Stimulated activated CD8-positive, alpha-beta memory T cell treated with anti-CD3 and anti-CD28 coated beads, Interleukin-2, amount 100 ng/mL, for 48 hours (primary cell): ENCODE measurements around the gene BANK1.

ENCODE experiments used
- DNase-seq, 2 donors: peaks; one replicate each; pipeline ENCODE4 v3.0.0-alpha.2; 2020; ENCODE audit warnings: low read depth in 2 of 2

Gene BANK1

GRCh38 chr4:101956068-101956825, 165.7 kb downstream of the BANK1 start:
- DNase-seq = no peak

DNA sequence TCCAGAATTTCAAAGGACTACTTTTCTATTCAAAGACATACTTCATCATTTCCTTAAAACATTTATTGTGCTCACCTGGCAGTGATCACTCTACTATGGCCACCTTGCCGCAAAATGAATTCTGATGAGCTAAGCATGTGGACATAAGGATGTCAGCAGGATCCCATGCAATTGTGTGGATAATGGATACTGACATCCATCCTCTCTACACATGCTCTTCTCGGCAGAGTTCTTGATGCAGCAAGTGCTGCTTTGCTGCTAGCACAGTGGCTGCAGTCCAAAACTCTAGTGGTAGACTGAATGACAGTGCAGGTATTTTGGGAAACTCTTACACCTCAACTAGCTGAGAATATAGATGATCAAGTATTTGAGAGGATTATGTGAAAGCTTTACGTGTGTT, 168.0 kb downstream of the BANK1 start:
- DNase-seq = no peak

DNA sequence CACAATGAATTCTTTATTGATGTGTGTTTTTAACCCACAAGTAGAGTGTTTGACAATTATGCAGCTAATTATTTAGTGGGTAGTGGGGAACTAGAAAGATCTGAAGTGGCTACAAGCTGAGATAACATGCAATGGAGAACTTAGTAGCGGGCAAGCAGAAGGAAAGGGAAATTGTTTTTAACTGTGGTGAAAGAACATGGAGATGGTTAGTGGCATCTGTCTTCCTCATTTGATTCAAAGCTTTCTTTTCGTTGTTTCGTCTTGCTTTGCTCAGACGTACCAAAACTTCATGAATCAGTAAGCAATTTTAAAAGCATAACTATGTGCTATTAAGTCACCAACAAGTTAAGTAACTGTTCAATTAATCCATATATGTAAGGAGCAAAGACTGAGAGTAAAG, 169.9 kb downstream of the BANK1 start:
- DNase-seq = no peak

- no peak for DNase-seq
Observed at GRCh38 chr4:101961144-101961543, 170.6 kb downstream of the BANK1 start.

DNA sequence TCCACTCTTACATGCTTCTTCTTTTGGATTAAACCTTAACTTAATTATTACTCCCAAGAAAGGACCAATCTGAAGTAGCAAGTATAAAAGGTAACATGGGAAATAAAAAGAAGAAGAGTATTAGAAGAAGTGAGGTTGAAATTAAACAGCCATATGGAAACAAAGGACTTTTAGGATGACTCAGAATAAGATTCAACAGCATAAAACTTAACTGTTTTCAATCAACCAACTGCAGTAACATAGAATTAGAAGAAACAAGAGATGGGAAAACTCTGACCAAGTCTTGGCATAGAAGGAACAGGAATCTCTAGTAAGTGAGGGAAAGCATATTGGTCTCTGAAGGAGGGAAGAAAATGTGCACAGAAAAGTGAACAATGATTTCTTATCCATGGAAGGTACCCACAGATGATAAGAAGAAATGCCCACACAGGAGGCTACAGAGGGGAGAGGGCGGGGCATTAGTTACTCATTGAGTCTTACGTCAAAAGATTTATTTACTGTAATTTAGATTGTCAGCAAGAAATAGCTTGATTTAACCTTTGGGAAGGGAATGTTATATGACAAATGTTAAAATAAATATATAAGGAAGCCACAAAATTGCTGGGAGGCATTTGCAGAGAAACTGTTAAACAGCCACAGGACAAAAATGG, 177.3 kb downstream of the BANK1 start:
- DNase-seq = no peak

DNA sequence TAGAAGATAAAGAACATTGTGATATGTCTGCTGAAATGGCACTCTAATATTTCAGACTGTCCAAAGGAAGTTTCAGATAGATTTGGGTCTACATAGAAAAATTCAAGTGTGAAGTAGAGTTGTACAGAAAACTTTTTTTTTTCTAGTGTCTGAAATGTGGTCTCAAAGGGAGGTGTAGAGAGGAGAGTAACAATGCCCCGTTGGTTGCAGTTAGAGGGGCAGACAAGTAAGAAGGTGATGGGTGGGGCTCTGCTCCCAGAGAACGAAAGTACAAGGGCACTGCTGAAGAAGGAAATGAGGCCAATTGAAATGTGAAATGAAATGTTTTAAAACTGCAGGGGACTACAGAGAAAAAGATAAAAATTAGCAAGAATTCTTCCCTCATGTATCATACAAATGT, 177.8 kb downstream of the BANK1 start:
- DNase-seq = no peak

DNA sequence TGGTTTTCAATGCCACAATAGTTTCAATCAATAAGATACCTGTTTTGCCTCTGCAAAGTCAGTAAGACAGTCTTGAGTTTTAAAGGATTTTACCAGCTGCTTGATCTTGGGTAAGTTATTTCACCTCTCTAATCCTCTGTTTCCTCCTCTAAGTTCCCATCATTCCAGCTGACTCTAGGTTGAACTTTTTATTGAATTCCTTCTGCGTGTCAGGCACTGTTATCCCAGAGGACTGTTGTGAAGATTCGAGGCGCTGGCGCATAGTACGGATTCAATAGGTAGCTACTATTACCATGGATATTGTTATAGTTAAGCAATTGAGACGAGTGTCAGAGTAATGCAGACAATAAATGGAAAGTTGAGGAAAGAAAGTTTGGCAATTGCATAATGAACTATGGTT, 179.4 kb downstream of the BANK1 start:
- DNase-seq = no peak

- DNase-seq = no peak
Observed at GRCh38 chr4:101970547-101971155, 180.1 kb downstream of the BANK1 start.

DNA sequence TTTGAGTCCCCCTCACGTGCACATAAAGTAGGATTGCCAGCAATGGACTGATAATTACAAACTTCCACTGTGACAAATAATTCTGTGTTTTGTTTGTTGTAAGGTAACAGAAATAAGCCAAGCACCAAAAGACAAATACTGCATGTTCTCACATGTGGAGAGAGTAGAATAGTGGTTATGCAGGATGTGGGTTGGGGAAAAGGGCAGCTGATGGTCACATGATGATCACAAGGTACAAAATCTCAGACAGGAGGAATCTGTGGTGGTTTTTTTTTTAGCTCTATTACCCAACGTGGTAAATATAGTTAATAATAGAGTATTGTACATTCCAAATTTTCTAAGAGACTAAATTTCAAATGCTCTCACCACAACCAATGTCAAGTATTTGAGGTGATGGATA, 182.3 kb downstream of the BANK1 start:
- DNase-seq = no peak

DNA sequence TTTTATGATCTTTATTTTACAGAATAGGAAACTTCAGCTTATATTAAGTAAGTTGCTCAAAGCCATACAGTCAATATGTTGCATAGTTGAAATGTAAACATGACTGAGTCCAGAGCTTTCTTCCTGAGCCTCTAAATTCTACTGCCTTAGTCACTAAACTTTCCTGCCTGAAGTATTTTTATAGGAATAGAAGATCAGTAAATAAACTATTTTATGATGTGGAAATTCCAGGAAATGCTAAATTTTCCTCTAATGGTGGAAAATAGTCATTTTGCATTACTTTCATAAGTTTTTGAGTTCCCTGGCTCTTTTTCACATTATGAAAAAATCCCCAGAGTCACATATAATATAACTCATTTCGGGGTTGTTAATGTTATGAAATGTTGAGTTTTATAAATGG, 182.8 kb downstream of the BANK1 start:
- DNase-seq = no peak

DNA sequence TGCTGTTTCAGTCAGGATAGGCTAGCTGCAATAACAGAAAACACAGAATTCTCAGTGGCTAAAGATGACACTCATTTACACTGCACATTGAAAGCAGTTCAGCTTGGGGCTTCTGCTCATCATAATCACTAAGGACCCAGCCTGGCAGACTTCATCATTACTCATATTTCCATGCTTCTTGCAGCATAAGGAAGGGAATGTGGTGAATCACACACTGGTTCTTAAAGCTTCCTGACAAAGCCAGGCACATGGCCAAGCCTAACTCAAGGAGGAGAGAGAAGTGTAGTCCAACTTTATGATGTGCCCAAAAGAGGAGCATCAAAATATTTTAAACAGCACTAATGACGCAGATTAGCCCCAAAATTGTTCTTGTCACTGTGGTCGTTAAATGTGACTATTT, 186.5 kb downstream of the BANK1 start:
- DNase-seq = no peak

DNA sequence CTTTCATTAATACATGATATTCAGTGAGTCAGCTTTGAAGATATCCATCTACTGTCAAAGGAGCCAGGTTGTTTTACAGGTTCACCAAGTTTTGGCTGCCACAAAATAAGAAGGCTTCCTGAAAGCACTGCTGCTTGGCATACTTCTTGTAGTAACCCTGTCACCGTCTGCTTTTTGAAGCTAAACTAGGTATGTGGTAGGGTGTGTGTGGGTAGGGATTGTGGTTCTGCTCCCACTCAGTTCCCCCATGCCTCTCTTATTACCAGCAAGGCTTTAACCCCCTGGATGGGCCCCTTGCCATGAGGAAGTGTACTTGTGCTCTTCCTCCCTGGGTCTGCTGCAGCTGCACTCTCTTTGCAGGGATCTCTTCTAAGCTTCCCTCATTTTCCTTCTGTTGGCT, 191.2 kb downstream of the BANK1 start:
- DNase-seq = no peak

- DNase-seq = no peak
Observed at GRCh38 chr4:101983835-101984234, 193.3 kb downstream of the BANK1 start.

- no peak for DNase-seq
Observed at GRCh38 chr4:101987623-101988243, 197.2 kb downstream of the BANK1 start.

GRCh38 chr4:101989551-101989950, 199.0 kb downstream of the BANK1 start:
- no peak for DNase-seq

- no peak for DNase-seq
Observed at GRCh38 chr4:101992446-101992845, 201.9 kb downstream of the BANK1 start.

DNA sequence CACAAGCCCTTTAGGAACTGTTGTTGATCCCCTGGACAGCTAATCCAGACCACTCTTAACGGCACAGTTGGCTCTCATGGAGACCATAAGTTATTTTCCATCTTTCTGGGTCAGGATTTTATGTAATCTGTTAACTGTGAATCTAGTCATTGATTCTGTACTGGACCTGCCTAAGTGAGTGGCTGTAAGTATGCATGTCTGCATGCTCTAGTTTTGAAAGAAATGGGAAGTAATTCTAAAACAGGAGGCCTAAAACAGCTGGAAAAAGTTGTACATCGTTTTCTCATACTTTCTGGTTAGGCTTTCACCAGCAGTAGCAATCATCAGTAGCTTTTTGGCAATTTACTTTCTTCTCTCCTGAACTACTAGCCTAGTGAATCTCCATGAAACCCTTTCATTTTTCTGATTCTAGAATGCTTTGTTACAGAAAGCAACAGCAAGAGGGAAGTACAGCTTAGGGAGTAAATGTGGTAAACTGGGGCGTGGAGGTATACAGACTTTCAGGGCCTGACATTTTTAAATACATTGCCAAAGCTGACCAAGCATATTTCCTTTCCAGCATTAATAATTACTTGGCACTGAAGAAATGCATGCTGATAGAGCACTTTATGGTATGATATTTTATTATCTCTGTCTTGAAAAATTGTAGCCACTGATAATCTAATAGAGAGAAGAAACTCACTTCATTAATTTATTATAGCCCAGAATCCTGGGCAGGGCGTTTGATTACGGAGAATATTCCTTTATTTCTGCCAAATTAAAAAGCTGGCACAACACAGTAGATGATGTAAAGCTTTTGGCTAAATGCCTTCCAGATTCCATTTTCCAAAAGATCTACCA, 202.7 kb downstream of the BANK1 start:
- DNase-seq = no peak

DNA sequence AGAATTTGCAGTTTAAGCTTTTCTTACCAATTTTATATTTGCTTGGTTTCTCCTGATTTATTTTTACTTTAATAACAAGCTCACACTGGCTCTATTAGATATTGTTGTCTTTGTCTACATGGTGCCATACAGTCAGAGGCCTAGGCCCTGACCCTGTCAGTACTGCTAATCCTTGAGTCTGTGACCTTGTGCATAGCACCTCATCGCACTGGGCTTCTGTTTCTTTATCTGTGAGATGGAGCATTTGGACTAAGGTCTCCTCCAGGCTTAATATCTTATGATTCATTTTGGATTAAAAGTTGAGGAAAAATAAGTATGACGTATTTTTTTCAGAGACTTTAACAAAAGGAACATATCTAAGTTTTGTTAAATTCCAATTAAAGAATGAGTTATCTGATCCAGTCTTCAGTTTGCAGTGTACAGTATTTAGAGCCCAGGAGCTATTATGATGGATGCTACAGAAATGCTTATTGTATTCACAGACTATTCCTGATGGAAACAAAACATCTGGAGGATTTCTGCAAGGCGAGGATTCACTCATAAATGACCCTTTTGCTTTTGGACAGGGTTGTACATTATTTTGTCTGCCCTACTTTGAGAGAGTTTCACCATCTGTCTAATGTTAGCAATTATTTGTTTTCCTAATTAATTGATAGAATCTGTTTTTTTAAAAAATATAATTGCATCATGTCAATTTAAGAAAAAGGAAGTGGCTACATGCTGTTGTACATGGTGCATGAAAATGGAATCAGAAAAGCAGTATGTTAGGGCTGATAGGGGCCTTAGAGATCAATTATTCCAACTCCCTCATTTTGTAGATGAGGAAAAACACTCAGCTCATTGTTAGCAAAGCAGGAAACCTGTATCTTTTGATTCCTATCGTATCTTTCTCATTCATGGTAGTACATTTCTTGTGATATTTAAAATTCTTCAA, 203.6 kb downstream of the BANK1 start:
- no peak for DNase-seq

GRCh38 chr4:102007959-102008425, 217.5 kb downstream of the BANK1 start:
- no peak for DNase-seq

DNA sequence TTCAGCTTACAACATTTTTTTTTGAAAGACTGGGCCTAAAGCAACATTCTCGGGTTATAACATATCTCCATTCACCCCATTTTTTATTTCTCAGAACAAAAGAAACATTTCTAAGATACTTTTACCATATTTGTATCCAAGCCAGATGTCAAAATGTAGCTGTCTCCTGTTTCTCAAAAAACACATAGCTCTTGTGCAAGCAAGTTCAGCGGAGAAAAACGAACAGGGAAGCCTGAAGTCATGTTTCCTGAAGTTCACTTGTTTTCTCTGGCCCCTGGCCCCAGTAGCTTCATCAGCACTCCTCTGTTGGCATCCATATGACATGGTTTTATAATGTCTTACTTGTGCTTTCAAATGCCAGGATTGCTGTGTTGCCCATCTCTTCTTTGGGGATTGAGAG, 218.2 kb downstream of the BANK1 start:
- DNase-seq = no peak

GRCh38 chr4:102022343-102022742, 231.8 kb downstream of the BANK1 start:
- no peak for DNase-seq
